Loucy (cell line): ENCODE measurements around the gene TAC4.

Experiments
- H2AFZ ChIP-seq: fragments of 200-600 bp; sonication (generic); 2 replicates; pipeline ENCODE4 v1.6.0; 2016; ENCODE audit warnings: antibody characterized with exemption, mild to moderate bottlenecking, low read length, moderate library complexity
- H3F3A ChIP-seq: fragments of 200-600 bp; 2 replicates; pipeline ENCODE4 v1.6.0; 2016; ENCODE audit warnings: antibody characterized with exemption, low read depth, mild to moderate bottlenecking
- H3K27me3 ChIP-seq: fragments of 200-600 bp; sonication (generic); 2 replicates; pipeline ENCODE4 v1.6.1; 2014; ENCODE audit warnings: low read length, mild to moderate bottlenecking; ENCODE audit not compliant: insufficient read depth, poor library complexity, severe bottlenecking
- H3K36me3 ChIP-seq: fragments of 200-600 bp; sonication (generic); 2 replicates; pipeline ENCODE4 v1.6.1; 2016; ENCODE audit warnings: low read length; ENCODE audit not compliant: insufficient read depth
- H3K4me1 ChIP-seq: fragments of 200-600 bp; sonication (generic); 2 replicates; pipeline ENCODE4 v1.5.1; 2014; ENCODE audit warnings: low read length, mild to moderate bottlenecking; ENCODE audit not compliant: insufficient read depth, poor library complexity, severe bottlenecking
- H3K4me2 ChIP-seq: fragments of 200-600 bp; sonication (generic); 2 replicates; pipeline ENCODE4 v1.6.0; 2014; ENCODE audit warnings: antibody characterized with exemption, low read length, low read depth, mild to moderate bottlenecking; ENCODE audit not compliant: poor library complexity, severe bottlenecking
- H3K4me3 ChIP-seq: fragments of 200-600 bp; sonication (generic); 2 replicates; pipeline ENCODE4 v1.5.1; 2014; ENCODE audit warnings: low read length, mild to moderate bottlenecking, mixed read lengths; ENCODE audit not compliant: poor library complexity, severe bottlenecking
- H3K79me2 ChIP-seq: fragments of 200-600 bp; sonication (generic); 2 replicates; pipeline ENCODE4 v1.6.1; 2014; ENCODE audit warnings: low read length; ENCODE audit not compliant: insufficient read depth
- H3K9ac ChIP-seq: fragments of 200-600 bp; sonication (generic); 2 replicates; pipeline ENCODE4 v1.6.0; 2014; ENCODE audit warnings: mild to moderate bottlenecking, low read depth, low read length, moderate library complexity; ENCODE audit not compliant: poor library complexity, severe bottlenecking
- H3K9me2 ChIP-seq: fragments of 200-600 bp; sonication (generic); replicated peaks from 2 replicates; pipeline ENCODE4 v1.6.1; 2016; ENCODE audit warnings: low read depth, low read length, mixed read lengths
- H3K9me3 ChIP-seq: fragments of 200-600 bp; sonication (generic); 2 replicates; pipeline ENCODE4 v1.6.1; 2014; ENCODE audit warnings: mild to moderate bottlenecking, antibody characterized with exemption, low read length, low read depth; ENCODE audit not compliant: insufficient read depth
- H4K20me1 ChIP-seq: fragments of 200-600 bp; sonication (generic); 2 replicates; pipeline ENCODE4 v1.6.0; 2014; ENCODE audit warnings: antibody characterized with exemption, low read length, mild to moderate bottlenecking; ENCODE audit not compliant: insufficient read depth, poor library complexity, severe bottlenecking
- EZH2phosphoT487 ChIP-seq: fragments of 200-600 bp; IDR thresholded peaks from 2 replicates; pipeline ENCODE4 v1.6.1; 2018; ENCODE audit warnings: antibody characterized with exemption, mild to moderate bottlenecking, moderate library complexity, borderline replicate concordance
- TF ChIP-seq, protein P1 (sequence below): fragments of 200-600 bp; sonication (generic); conservative IDR thresholded peaks from 2 replicates; pipeline ENCODE4 v1.5.1; 2014; ENCODE audit warnings: mild to moderate bottlenecking, antibody characterized with exemption, low read length

Gene TAC4

GRCh38 chr17:49835472-49835871 is 12.4 kb downstream of the TAC4 start:
- H3K36me3 ChIP-seq, result peaks cover 19% of the 10 kb centered on the region; the same call in 1 of the 2 replicates
- H3K27me3 ChIP-seq, result no peaks in the 10 kb centered on the region
- peaks cover 6% of the 10 kb centered on the region; the same call in 1 of the 2 replicates for H3F3A ChIP-seq
- TF ChIP-seq EZH2phosphoT487, result no peak
- TF ChIP-seq, protein P1, sequence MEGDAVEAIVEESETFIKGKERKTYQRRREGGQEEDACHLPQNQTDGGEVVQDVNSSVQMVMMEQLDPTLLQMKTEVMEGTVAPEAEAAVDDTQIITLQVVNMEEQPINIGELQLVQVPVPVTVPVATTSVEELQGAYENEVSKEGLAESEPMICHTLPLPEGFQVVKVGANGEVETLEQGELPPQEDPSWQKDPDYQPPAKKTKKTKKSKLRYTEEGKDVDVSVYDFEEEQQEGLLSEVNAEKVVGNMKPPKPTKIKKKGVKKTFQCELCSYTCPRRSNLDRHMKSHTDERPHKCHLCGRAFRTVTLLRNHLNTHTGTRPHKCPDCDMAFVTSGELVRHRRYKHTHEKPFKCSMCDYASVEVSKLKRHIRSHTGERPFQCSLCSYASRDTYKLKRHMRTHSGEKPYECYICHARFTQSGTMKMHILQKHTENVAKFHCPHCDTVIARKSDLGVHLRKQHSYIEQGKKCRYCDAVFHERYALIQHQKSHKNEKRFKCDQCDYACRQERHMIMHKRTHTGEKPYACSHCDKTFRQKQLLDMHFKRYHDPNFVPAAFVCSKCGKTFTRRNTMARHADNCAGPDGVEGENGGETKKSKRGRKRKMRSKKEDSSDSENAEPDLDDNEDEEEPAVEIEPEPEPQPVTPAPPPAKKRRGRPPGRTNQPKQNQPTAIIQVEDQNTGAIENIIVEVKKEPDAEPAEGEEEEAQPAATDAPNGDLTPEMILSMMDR, result no peak
- H3K4me2 ChIP-seq, result peak overlapping the region; percentile 36
- H3K9ac ChIP-seq, result peak overlapping the region; percentile 19
- no peaks in the 10 kb centered on the region for H3K9me3 ChIP-seq
- H2AFZ ChIP-seq, result no peak overlapping the region
- peaks cover 78% of the 10 kb centered on the region for H3K4me1 ChIP-seq
- no peaks in the 10 kb centered on the region; the same call in 1 of the 2 replicates for H3K79me2 ChIP-seq
- no peaks in the 10 kb centered on the region for H4K20me1 ChIP-seq
- H3K9me2 ChIP-seq, result no peaks in the 10 kb centered on the region
- no peak overlapping the region for H3K4me3 ChIP-seq

DNA sequence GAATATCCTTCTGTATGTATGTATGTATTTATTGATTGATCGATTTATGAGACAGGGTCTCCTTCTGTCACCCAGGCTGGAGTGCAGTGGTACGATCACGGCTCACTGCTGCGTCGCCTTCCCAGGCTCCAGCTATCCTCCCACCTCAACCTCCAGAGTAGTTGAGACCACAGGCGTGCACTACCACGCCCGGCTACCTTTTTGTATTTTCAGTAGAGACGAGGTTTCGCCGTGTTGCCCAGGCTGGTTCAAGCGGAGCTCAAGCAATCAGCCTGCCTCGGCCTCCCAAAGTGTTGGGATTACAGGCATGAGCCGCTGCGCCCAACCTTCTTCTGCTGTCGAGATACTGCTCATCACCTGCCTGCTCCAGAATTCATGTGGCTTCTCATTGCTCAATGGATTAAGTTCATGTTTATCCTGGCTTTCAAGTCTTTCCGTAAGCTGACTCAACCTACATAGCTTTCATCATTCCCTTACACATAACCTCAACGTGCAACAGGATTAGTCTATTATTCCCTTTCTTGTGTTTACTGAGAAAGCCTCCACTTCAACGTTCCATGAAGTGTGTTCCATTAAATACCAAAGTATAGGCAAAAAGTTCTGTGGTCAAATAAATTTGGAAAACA is 13.6 kb downstream of the TAC4 start:
- Histone ChIP-seq H3F3A (peaks cover 6% of the 10 kb centered on the region; the same call in 1 of the 2 replicates), H3K36me3 (peaks cover 28% of the 10 kb centered on the region; the same call in 1 of the 2 replicates), H3K79me2 (no peaks in the 10 kb centered on the region; the same call in 1 of the 2 replicates), H3K9ac (no peak overlapping the region), H3K4me3 (no peak overlapping the region), H4K20me1 (no peaks in the 10 kb centered on the region), H3K27me3 (no peaks in the 10 kb centered on the region), H2AFZ (no peak overlapping the region), H3K9me3 (no peaks in the 10 kb centered on the region), H3K4me2 (peak overlapping the region; percentile 58), H3K4me1 (peaks cover 68% of the 10 kb centered on the region), H3K9me2 (no peaks in the 10 kb centered on the region)
- no peak for TF ChIP-seq EZH2phosphoT487
- TF ChIP-seq, protein P1, result no peak

DNA sequence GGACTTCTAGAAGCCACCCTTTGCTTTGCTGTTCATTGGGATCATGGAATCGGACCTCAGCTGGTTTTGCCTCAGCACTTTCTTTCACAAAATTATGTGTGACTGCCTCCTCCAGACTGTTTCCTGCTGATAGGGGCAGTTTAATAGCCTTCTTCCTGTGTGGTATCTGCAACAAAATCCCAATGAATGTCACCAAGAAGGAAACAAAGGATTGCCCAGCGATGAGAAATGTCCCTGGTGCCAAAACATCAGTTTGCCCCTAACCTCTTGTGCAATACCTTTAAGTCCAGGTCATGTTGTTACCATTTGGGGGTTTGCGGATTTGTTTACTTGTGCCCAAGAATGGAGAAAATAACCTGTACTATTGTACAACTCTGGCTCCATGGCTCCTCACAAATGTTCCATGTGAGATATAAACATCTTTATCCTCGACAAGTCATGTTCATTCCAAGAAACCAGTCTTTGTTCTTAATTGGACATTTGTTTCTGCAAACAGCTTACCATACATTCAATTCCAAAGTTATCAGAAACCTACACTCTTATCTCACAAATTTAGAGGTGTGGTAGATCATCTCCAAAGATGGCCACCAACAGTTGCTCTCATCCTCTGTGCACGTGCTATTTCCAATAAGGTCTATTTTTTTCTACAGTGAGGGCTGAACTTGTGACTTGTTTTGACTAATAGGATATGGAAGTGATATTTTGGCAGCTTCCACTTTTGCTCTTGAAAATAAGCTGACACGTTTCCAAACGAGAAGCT is 14.8 kb downstream of the TAC4 start:
- Histone ChIP-seq H3K9ac (peak overlapping the region; percentile 58), H3K9me3 (no peaks in the 10 kb centered on the region), H3F3A (peaks cover 6% of the 10 kb centered on the region; the same call in 1 of the 2 replicates), H3K9me2 (no peaks in the 10 kb centered on the region), H3K27me3 (no peaks in the 10 kb centered on the region), H4K20me1 (no peaks in the 10 kb centered on the region), H3K79me2 (no peaks in the 10 kb centered on the region; the same call in 1 of the 2 replicates), H3K4me2 (peak overlapping the region; percentile 58), H3K4me3 (peak overlapping the region; percentile 56), H3K36me3 (peaks cover 39% of the 10 kb centered on the region), H2AFZ (no peak overlapping the region), H3K4me1 (peaks cover 58% of the 10 kb centered on the region)
- TF ChIP-seq, protein P1, result no peak
- TF ChIP-seq EZH2phosphoT487, result no peak
